LoVo (cell line): ENCODE results near the gene SCUBE1.
"Not testable (repeated sequence)": the region's sequence is repeated elsewhere in the genome, so short reads cannot be mapped to it uniquely, and the experiment has no call there.

Experiments
- DNase-seq: peaks from one replicate; pipeline ENCODE4 v3.0.0-alpha.2; 2016; ENCODE audit warnings: low spot score

Gene SCUBE1

GRCh38 chr22:43301866-43302265 lies 41.3 kb downstream of the SCUBE1 start:
- no peak for DNase-seq

- no peak for DNase-seq
These were observed 42.1 kb downstream of the SCUBE1 start for GRCh38 chr22:43300891-43301676.

GRCh38 chr22:43299736-43300135 lies 43.4 kb downstream of the SCUBE1 start:
- no peak for DNase-seq

DNA sequence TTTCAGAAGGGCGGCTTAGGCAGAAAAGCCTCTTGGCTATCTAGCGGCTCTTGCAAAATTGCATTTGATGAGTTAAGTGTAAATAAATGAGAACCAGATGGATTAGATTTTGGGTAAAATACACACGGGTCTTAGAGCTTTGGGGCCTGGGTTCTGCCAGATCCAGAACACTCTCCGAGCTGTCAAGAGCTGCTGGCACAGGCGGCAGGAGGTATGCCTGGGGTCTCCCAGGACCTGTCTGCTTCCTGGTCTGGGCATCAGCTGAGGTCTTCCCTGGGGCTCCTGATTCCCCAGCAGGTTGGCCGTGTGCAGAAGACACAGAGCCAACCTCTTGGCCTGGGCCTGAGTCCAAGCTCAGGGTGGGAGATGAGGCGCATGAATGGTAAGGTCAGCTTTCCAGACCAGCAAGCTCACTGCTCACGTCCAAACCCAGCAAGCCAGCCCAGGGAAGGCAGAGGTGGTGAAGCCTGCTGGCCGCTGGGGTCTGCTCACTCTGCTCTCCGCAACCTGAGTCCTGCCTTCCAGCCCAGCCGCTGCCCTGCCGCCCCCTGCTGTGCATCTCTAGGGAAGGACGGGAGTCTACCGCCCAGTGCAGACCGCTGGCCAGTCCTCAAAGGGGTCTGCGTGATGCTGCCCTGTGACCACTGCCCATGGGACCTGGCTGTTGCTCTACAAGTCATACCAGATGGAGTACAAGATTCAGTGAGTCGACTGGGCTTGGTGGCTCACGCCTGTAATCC lies 44.9 kb downstream of the SCUBE1 start:
- no peak for DNase-seq

- no peak for DNase-seq
These were observed 45.7 kb downstream of the SCUBE1 start for GRCh38 chr22:43297270-43298061.

GRCh38 chr22:43296276-43296902 lies 46.8 kb downstream of the SCUBE1 start:
- no peak for DNase-seq

DNA sequence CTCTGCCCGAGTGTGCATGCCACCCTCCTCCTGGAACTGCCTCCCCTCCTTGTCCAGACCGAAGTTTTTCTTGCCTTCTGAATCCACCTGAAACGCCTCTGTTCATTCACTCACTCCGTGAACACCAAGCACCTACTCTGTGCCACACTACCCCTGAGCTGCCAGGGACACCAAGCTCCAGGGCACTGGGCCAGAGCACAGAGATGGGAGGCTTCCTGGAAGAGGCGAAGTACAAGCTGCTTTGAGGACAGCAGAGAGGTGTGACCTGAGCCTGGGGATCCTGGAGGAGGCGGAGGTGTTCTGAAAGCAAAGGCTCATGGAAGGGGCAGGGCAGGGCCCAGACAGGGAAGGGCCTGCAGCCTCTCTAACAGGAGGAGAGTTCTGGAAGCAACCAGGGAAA lies 47.5 kb downstream of the SCUBE1 start:
- no peak for DNase-seq

GRCh38 chr22:43295173-43295572 lies 48.0 kb downstream of the SCUBE1 start:
- DNase-seq = no peak

DNA sequence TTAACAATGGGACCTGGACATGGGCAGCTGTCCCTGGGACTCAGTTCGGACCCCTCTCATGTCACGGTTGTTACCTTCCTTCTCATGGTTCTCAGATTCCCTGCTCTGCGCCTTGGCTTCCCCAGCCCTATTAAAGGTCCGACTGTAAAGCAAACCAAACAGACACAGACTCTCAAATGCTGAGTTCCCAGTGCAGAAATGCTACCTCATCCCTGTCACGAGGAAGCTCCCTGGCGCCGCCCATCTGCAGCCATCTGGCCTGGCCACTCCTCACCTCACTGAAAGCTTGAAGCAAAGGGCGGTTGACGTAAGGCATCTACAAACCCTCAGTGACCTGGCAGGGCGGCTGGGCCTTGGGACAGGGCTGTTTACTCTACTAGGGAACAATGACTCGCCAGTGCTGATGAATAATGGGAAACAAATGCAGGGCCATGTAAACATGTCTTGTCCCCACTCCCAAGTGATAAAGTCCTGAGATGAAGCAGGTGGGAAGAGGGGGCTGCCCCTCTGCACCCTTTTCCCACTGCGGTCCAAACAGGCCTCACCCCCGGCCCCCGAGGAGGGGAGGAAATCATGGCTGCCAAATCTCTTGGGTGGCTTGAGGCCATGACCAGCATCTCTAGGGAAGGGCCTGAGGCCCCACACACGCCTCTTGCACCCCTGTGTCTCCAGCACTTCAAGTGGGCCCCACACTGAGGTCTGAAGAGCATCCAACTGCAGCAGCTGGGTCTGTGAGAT lies 49.3 kb downstream of the SCUBE1 start:
- no peak for DNase-seq

DNA sequence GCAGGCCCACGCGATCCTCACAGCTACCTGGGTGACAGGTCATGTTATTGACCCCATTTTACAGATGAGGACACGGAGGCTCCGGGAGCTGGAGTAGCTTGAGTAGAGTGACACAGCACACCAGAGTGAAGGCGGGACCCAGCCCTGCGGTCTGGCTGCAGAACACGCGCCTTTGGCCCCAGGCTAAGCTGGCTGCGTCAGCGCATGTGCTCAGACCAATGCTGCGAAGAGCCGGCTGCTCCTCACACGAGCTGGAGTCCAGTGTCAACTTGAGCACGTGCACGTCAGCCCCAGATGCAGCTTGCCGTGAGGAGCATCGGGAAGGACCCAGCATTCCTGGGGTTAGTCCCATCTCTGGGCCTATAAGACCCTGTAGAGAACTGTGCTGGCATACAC lies 49.9 kb downstream of the SCUBE1 start:
- DNase-seq = no peak

GRCh38 chr22:43292630-43293018 lies 50.5 kb downstream of the SCUBE1 start:
- no peak for DNase-seq

- no peak for DNase-seq
These were observed 51.8 kb downstream of the SCUBE1 start for GRCh38 chr22:43291381-43291780.

DNA sequence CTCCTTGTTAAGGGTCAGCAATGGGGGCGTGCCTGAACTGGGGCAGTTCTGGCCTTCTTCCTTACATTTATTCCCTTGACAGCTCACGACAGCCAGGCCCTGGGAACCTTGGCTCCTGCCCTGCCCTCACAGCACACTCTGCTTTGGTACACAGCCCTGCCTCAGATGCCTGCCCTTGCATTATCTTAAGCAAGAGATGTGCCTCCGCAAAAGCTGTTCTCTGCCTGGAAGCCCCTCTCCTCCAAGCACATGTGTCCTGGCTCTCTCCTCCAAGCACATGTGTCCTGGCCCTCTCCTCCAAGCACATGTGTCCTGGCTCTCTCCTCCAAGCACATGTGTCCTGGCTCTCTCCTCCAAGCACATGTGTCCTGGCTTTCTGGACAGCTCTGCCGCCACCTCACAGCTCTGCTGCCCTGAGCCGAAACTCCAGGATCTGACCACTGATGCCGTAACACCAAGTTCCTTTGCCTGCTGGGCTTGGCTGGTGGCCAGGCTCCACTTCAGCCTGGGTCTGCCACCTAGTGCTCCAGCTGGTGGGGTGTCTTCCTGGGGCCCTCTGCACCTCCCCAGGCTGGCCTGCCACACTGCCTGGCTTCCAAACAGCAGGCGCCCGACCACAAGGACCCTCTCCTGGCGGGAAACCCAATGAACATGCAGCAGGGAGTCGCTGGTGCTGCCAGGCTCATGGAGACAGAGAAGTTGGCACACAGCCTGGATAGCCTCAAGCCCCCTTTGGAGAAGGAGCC lies 53.0 kb downstream of the SCUBE1 start:
- no peak for DNase-seq

DNA sequence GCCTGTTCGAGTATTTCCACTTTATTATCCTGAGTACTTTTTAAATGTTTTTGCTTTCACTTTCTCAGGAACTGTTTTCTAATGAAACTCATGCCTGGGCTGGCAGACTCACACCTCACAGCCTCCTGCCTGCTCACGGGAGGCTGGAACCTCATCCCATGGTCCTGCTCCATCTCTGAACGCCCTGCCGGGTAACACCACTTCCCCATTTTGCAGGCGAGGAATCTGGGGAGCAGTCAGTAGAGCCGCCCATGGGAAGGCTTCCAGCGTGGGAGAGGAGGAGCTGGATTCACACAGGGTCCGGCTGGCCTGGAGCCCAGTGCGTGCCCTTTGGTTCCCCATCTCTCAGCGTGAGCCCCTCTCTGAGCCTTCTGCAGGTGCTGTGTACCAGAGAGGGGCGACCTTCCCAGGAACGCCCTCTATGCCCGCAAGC lies 53.6 kb downstream of the SCUBE1 start:
- DNase-seq = no peak

DNA sequence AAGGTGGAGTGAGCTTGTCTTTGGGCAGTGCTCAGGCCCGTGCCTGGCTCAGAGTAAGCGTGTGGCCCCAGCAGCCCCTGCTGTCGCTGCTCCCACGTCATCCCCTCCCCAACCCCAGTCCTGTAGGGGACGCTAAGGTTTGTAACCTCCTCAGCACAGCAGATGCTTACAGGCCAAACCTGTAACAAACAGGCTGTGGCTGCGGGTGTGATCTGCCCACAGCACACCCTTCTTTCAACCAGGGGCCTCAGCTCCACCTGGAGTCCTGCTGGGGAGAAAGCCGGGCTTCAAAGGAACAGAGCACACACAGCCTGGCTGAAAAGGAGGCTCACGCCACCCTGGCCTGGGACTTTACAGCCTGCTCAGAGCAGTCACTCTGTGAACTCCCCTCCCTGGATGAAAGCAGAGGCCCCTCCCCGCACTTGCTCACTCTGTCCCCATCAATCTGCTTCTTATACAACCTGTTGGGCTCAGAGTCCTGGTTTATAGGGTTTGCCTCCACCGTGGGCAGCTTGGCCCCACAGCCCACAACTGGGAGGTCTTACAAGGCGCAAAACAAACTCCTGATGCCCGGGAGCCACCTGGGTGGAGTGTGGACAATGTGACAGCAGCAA lies 54.3 kb downstream of the SCUBE1 start:
- DNase-seq = no peak

DNA sequence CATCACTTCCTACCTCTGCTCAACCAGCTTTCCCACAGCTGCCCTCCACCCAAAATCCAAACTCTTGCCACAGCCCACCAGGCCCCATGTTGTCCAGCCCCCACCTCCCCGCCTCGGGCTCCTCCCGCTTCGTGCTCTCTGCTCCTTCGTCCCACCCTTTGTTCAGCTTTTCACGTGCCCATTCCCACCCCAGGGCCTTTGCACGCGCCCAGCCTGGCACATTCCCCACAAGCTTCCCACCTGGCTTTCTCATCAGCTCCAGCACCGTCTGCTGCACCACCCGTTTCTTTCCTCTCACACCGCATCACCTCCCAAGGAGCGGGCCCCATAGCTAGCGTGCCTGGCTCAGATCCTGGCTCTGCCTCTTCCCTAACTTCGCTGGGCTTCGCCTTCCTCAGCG lies 54.8 kb downstream of the SCUBE1 start:
- no peak for DNase-seq

GRCh38 chr22:43287441-43287840 lies 55.7 kb downstream of the SCUBE1 start:
- DNase-seq = no peak

DNA sequence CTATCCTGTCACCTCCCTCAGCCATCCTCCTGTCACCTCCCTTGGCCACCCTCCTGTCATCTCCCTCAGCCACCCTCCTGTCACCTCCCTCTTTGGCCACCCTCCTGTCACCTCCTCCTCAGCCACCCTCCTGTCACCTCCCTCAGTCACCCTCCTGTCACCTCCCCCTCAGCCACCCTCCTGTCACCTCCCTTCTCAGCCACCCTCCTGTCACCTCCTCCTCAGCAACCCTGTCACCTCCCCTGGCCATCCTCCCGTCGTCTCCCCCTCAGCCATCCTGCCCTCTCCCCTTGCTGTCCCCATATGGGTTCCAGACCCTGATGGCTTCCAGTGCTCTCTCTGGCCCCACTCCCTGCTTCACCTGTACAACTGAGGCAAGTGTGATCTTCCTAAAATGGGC lies 61.8 kb downstream of the SCUBE1 start:
- no peak for DNase-seq

DNA sequence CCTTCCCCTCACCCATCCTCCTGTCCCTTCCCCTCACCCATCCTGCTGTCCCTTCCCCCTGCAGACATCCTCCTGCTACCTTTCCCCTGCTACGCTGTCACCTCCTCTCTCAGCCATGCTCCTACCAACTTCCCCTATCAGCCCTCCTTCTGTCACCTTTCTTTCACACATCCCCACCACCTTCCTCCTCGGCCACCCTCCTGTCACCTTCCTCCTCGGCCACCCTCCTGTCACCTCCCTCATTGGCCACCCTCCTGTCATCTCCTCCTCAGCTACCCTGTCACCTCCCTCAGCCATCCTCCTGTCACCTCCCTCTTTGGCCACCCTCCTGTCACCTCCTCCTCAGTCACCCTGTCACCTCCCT lies 62.7 kb downstream of the SCUBE1 start:
- not testable (repeated sequence) for DNase-seq

- no peak for DNase-seq
These were observed 63.2 kb downstream of the SCUBE1 start for GRCh38 chr22:43279867-43280522.
